Activated naive CD4-positive, alpha-beta T cell (primary cell): ENCODE data around the gene GALNT7.
"Not testable (repeated sequence)": the region's sequence is repeated elsewhere in the genome, so short reads cannot be mapped to it uniquely, and the experiment has no call there.

Source experiments
- DNase-seq, 4 experiments: peaks; one replicate each; lab custom pipeline; 2025; lab: John Stamatoyannopoulos, UW

GALNT7 gene, protein sequence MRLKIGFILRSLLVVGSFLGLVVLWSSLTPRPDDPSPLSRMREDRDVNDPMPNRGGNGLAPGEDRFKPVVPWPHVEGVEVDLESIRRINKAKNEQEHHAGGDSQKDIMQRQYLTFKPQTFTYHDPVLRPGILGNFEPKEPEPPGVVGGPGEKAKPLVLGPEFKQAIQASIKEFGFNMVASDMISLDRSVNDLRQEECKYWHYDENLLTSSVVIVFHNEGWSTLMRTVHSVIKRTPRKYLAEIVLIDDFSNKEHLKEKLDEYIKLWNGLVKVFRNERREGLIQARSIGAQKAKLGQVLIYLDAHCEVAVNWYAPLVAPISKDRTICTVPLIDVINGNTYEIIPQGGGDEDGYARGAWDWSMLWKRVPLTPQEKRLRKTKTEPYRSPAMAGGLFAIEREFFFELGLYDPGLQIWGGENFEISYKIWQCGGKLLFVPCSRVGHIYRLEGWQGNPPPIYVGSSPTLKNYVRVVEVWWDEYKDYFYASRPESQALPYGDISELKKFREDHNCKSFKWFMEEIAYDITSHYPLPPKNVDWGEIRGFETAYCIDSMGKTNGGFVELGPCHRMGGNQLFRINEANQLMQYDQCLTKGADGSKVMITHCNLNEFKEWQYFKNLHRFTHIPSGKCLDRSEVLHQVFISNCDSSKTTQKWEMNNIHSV

DNA sequence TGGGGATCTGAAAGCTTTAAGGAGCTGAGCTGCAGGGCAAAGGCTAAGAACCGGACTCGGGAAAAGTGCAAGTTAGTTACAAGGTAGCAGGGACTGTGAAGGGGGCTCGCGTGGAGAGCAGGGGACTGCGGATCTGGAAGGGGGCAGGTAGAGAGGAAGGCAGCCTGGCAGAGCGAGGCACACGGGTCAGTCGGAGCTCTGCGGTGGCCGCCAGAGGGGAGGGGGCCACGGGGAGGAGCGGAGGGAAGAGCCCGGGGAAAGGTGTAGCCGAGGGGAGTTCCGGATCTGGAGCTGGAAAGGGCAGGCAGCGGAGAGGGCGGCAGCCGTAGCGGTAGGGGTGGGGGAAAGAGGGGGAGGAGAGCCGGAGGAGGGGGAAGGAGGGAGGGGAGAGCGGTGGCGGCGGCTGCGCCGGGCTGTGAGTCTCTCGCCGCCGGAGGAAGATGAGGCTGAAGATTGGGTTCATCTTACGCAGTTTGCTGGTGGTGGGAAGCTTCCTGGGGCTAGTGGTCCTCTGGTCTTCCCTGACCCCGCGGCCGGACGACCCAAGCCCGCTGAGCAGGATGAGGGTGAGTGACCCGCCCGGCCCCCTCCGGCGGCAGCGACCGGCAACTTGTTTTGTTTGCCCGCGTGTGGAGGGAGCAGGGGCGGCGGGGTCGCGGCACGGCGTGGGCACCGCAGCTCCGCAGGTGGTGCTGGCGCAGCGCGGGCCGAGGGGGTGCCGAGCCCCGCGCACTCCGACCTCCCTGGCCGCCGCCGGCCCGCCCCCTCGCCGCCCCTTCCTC lies at the start of gene GALNT7:
Gene GALNT7 (plus strand): TSS at position 416 of the 782 bp plus-strand sequence. CDS start 25 bp downstream, at position 441.
- peak; percentile 6 to 56 (median 24) for DNase-seq

DNA sequence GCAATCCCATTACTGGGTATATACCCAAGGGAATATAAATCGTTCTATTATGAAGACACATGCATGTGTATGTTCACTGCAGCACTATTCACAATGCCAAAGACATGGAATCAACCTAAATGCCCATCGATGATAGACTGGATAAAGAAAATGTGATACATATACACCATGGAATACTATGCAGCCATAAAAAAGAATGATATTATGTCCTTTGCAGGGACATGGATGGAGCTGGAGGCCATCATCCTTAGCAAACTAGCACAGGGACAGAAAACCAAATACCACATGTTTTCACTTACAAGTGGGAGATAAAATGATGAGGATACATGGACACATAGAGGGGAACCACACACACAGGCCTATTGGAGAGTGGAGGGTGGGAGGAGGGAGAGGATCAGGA lies 49.8 kb upstream of the GALNT7 start:
- not testable (repeated sequence) for DNase-seq

DNA sequence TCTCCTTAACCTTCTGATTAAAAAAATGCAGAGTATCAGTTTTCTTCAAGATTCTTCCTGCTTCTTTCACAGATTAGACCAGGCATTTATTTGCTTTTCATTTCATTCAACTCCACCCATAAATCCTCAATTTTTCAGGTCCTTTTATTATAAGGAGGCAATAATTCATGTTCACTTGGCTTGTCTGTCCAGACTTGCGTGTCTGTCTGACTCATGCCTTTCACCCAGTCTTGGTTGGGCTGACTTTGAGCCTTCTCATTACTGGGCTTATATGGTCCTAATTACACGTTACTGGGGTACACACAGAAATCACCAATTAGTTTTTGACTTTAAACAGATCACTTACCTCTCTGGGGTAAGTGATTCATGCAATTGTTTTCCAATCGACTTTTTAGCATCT lies 48.8 kb upstream of the GALNT7 start:
- no peak for DNase-seq

GRCh38 chr4:173121076-173121561 lies 47.5 kb upstream of the GALNT7 start:
- DNase-seq: no peak

DNA sequence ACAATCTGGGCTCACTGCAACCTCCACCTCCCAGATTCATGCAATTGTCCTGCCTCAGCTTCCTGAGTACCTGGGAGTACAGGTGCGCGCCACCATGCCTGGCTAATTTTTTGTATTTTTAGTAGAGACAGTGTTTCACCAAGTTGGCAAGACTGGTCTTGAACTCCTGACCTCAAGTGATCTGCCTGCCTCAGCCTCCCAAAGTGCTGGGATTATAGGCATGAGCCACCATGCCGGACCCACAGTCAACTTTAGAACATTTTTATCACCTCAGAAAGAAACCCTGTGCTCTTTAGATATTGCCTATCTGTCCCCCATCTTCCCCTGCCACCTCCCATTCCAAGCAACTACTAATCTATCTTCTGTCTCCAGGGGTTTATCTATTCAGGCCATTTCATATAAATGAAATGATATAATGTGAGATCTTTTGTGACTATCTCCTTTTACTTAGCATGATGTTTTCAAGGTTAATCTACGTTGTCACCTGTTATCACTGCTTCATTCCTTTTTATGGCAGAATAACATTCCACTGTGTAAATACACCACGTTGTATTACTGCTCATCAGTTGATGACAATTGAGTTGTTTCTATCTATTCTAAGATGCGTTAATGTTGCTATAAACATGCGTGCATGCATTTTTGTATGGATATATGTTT lies 44.3 kb upstream of the GALNT7 start:
- no peak for DNase-seq

DNA sequence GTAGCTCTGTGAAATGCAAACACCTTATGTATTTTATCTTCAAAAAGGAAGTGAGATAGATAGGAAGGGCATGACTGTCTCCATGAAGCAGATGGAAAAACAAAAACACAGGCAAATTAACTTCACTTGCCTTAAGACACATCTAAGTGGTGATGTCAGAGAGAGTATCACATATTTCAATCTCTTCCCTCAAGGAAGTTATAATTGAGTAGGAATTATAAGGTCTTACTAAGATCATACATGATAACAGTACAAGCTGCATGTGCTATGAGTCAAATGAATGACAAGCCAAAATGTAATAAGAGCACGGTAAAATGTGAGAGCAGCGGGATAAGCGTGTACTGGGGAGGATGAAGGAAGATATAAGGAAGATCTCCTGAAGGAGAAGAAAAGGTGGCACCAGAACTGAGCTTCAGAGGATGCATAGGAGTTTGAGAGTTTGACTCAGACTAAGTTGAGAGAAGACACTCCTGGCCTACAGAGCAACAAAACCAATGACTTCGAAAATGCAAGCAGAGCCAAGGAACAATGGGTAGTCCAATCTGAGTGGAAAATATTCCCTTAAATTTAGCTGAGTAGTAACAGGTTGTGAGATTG lies 43.3 kb upstream of the GALNT7 start:
- DNase-seq: no peak

GRCh38 chr4:173128199-173128890 lies 40.3 kb upstream of the GALNT7 start:
- no peak for DNase-seq

DNA sequence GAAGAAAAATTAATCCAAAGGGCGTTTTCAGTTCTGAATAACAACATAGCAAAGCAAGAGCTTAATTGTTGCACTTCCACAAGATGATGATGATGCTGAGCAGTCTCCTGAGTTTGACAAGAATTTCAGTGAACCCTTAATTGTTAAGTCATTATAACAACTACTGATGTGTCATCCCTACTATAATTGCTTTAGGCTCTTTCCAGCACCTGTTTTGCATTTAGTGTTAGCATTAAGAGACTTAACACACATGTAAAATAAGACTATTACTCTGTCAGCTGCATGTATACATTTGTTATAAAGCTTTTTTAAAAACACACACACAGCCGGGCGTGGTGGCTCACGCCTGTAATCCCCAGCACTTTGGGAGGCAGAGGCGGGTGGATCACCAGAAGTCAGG lies 37.9 kb upstream of the GALNT7 start:
- no peak for DNase-seq

GRCh38 chr4:173134426-173134825 lies 34.2 kb upstream of the GALNT7 start:
- no peak for DNase-seq

GRCh38 chr4:173135241-173135847 lies 33.3 kb upstream of the GALNT7 start:
- no peak for DNase-seq

- DNase-seq: no peak
These were observed 30.0 kb upstream of the GALNT7 start for GRCh38 chr4:173138624-173139023.

DNA sequence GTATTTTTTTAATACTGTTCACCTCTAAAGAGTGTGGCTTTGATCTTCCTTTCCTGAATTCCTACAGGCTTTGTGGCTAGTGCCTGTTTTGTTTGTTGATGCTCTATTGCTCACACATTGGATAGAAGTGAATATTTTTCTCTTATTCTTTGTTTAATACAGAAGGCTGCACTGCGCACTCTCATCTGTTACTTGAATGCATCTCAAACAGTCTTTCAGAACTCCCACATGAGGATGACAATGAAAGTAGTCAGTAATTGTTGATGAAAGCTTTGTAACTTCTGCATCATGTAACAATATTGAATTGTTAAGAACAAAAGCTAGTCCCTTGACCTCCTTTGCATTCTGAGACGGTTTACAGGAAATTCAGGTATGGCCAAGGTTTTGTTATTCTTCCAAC lies 29.1 kb upstream of the GALNT7 start:
- no peak for DNase-seq

GRCh38 chr4:173145131-173145530 lies 23.5 kb upstream of the GALNT7 start:
- no peak for DNase-seq

DNA sequence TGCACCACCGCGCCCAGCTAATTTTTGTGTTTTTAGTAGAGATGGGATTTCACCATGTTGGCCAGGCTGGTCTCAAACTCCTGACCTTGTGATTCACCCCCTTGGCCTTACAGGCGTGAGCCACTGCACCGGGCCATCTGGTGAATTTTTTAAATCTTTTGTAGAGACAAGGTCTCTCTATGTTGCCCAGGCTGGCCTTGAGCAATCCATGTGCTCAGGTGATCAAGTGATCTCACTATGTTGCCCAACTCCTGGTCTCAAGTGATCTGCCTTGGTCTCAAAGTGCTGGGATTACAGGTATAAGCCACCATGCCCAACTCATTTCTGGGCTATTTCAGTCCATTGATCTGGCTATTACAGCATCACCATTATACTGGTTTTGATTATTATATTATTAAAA lies 22.2 kb upstream of the GALNT7 start:
- no peak for DNase-seq

DNA sequence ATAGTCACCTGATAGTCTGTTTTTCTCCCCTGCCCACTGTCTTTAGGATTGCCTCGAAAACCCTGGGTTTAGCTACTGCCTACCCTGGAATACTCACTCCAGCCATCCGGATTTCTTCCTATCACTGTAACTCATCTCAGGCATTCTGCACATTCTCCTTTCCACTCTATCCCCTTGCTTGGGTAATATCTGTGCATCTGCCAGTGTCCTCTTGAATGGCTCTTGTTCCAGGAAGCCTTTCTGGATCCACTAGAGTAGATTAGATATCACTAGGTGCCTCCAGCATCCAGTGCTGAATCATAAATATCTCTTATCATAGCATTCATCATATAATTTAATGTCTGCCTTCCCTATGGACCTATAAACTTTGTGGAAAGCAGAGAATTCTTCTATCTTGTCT lies 17.1 kb upstream of the GALNT7 start:
- DNase-seq: no peak

- DNase-seq: no peak
These were observed 16.5 kb upstream of the GALNT7 start for GRCh38 chr4:173152104-173152503.

DNA sequence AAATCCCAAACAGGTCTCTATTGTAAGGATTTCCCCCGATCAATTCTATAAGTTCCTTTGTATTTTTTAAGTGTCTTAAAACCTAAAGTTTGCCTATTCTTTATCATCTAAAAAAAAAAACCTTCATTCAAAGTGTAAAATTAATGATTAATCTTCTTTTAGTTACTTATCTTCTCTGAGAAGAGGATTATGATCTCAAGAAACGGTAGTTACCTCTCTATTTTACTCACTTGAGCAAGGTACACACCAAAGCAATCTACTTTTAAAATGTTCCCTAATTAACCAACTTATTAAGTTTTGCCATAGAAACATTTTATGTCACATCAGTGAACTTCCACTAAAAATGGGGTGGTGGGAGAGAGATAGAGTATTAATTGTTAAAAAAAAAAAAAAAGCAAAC lies 15.2 kb upstream of the GALNT7 start:
- DNase-seq: no peak

DNA sequence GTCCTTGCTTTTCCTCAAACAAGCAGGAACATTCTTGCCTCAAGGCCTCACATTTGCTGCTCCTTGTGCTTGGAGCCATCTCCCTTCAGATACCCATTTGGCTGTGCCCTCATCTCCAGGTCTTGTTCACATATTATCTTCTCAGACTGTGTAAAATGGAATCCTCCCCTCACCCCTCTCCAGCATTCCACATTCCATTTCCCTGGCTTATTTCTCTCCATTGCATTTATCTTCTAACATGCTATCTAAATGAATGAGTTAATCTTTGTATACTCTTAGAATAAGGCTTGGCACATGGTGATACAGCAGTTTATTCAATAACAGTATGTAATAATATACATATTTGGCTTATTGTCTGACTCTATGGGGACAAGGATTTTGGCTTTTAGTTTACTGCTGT lies 8.8 kb upstream of the GALNT7 start:
- no peak for DNase-seq

- no peak for DNase-seq
These were observed 7.7 kb upstream of the GALNT7 start for GRCh38 chr4:173160871-173161270.

- DNase-seq: no peak
These were observed 7.3 kb upstream of the GALNT7 start for GRCh38 chr4:173161311-173161710.

GRCh38 chr4:173165706-173166105 lies 2.9 kb upstream of the GALNT7 start:
- DNase-seq: no peak
